Astrocyte of the cerebellum (primary cell): ENCODE results near the gene NSMF.

Source experiments
- DNase-seq: peaks from one replicate; pipeline ENCODE4 v3.0.0-alpha.2; 2011; ENCODE audit warnings: low read depth
- H3K4me3 ChIP-seq: 2 replicates; pipeline ENCODE4 v1.5.1; 2011; ENCODE audit warnings: mild to moderate bottlenecking, low read depth, low read length, moderate library complexity
- in situ Hi-C: cut with HindIII; loops from 2 replicates; pipeline ENCODE4 v1.10.0; 2017; ENCODE audit warnings: low sequenced_read_pairs
- TF ChIP-seq, protein P1 (sequence below): IDR thresholded peaks from 2 replicates; pipeline ENCODE4 v1.5.1; 2012; ENCODE audit warnings: low read length, low read depth, moderate library complexity, mild to moderate bottlenecking; ENCODE audit errors: missing control alignments

NSMF gene

DNA sequence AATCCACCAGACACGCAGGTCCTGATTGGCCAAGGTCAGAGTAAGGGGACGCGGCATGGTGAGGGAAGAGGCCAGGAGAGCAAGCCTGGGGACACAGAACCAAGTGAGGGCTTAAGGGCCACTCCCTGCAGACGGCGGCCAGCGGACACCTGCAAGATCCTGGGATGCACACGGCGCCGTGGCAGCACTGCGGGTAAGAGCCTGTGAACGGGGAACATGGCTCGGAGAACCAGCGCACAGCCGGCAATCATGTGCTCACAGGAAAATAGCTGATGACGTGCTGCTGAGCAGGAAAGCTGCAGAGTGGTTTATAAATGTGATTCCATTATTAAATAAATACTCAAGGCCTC, 27.0 kb upstream of the NSMF start:
- in situ Hi-C loops, result no loop called here
- no peak for DNase-seq
- TF ChIP-seq, protein P1, sequence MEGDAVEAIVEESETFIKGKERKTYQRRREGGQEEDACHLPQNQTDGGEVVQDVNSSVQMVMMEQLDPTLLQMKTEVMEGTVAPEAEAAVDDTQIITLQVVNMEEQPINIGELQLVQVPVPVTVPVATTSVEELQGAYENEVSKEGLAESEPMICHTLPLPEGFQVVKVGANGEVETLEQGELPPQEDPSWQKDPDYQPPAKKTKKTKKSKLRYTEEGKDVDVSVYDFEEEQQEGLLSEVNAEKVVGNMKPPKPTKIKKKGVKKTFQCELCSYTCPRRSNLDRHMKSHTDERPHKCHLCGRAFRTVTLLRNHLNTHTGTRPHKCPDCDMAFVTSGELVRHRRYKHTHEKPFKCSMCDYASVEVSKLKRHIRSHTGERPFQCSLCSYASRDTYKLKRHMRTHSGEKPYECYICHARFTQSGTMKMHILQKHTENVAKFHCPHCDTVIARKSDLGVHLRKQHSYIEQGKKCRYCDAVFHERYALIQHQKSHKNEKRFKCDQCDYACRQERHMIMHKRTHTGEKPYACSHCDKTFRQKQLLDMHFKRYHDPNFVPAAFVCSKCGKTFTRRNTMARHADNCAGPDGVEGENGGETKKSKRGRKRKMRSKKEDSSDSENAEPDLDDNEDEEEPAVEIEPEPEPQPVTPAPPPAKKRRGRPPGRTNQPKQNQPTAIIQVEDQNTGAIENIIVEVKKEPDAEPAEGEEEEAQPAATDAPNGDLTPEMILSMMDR, result no peak
- no peak overlapping the region for H3K4me3 ChIP-seq

DNA sequence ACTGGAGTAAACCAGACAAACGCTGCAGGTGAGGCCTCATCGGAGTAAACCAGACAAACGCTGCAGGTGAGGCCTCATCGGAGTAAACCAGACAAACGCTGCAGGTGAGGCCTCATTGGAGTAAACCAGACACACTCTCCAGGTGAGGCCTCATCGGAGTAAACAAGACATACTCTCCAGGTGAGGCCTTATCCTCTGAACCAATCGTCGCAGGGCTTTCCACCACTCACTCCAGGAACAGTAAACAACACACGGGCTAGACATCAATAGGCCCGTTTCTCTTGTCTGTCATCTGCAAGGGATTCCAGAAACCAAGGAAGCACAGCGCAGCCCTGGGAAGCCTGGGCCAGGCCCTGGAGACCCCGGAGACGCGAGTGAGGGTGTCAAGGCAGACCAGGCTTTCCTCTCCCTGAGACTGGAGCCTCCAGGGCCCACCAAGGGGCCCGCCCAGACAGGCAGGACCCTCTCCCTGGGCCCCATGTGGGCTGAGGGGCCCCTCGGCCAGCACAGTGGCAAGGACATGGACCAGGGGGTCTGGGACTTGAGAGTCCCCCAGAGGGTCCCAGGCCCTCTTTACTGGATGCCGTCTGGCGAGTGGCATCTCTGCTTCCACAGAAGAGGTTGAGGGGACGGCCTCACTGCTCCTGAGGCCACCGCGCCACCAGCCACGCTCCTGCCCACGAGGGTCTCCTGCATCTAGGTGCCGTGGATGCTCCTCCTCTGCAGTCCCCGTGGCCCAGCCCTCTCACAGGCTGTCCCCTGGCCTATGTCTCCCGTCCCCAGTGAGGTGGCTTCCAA, 26.4 kb upstream of the NSMF start:
- TF ChIP-seq, protein P1, result no peak
- no peak overlapping the region for H3K4me3 ChIP-seq
- in situ Hi-C loops, result no loop called here
- no peak for DNase-seq

DNA sequence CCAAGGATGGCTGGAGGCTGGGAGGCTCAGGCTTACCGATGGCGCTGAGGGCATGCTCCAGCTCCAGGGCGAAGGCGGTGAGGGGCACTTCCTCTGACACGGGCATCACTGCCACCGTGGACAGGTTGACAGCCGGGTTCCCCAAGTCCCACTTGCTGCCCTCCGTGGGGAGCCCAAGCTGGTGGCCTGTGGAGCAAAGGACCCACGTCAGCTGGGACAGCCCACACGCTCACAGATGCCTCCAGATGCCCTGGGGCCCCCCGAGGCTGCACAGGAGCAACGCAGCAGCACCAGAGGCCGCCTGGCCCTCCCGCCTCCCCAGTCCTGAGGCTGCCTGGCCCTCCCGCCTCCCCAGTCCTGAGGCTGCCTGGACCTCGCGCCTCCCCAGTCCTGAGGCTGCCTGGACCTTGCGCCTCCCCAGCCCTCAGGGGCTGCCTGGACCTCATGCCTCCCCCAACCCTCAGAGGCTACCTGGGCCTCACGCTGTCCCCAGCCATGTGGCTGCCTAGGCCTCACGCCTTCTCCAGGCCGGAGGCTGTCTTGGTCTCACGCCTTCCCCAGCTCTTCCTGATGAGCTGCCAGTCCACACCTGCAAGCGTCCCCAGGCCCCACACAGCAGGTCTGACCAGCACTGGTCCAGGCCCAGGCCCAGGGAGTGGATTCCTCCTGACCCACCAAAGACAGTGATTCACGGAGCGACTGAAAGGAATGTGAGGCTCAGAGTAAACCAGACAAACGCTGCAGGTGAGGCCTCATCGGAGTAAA, 25.6 kb upstream of the NSMF start:
- H3K4me3 ChIP-seq, result no peak overlapping the region
- in situ Hi-C loops, result no loop called here
- no peak for DNase-seq
- TF ChIP-seq, protein P1, result no peak

DNA sequence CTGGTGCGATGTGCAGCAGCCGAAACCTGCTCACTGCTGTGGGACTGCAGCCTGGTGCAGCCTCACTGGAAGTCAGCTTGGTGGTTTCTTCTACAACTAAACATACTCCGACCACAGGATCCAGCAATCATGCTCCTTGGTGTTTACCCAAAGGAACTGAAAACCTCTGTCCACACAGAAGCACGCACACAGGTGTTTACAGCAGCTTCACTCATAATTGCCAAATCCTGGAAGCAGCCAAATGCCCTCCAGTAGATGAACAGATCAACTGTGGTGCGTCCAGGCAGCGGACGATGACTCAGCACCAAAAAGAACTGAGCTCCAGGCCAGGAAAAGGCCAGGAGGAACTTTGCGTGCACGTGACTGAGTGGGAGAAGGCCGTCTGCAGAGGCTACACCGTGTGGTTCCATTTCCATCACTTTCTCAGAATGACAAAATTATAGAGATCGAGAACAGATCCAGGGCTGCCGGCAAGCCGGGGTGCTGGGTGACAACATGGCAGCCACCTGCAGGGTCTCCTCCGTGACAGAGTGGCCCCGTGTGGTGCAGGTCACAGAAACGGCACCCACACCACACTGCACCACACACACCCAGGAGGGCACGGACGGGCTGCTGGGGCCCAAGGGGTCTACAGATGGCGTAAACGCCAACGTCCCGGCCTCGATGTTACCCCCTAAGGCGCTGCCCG, 23.1 kb upstream of the NSMF start:
- in situ Hi-C loops, result no loop called here
- TF ChIP-seq, protein P1, result no peak
- no peak overlapping the region for H3K4me3 ChIP-seq
- peak; percentile 81 for DNase-seq

DNA sequence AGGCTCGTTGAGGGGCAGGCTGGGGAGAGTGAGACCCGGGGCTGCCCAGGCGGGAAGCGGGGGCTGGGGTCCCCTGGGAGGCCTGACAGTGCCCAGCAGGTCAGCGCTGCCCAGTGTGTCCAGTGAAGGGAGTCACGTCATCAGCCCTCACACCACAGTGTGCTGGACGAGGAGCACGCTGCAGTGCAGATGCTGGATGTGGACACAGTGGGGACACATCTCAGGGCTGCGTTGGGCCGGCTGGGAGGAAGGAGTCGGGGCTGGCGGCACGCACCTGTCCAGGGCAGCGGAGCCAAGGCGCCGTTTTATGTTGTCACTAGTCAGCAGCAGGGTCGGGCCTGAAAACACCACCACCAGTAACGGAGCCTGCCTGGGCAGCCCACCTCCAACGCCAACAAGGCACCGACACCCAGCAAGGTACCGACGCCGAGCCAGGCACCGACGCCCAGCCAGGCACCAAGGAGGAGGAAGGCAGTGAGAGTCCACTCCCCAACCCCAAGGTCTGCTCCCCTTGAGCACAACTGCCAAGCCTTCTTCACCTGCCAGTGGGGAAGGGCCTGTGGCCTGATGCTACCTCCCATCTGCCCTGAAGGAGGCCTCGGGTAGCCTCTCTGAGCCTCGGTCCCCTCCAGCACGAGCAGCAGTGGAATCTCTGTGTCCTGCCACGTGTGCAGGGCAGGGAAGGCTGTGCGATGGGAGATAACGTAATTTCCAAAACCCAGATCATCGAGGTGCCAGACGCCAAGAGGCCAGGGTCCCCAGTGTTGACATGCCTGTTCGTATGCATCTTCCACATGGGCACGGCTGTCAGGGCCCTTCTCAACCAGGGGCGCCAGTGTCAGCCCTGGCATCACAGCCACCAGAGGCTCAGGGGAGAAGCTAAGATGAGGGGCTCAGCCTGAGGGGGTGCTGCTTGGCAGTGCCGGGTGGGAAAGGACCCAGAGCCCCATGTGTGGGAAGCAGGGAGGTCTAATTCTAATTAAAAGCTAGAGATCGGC, 21.9 kb upstream of the NSMF start:
- in situ Hi-C loops, result no loop called here
- H3K4me3 ChIP-seq, result no peak overlapping the region
- TF ChIP-seq, protein P1, result no peak
- no peak for DNase-seq
